ENCODE data around the gene NFATC3.
"Not testable (repeated sequence)": the region's sequence is repeated elsewhere in the genome, so short reads cannot be mapped to it uniquely, and the experiment has no call there.

DNA sequence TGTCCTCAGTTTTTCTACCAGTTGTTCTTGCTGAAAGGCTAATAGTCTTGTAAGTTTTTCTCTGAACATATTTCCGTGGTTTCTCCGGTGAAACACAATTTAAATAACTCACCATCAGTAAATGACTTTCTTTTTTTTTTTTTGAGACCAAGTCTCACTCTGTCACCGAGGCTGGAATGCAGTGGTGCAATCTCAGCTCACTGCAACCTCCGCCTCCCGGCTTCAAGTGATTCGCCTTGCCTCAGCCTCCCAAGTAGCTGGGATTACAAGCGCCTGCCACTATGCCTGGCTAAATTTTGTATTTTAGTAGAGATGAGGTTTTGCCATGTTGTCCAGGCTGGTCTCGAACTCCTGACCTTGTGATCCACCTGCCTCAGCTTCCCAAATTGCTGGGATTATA, 29.8 kb downstream of the NFATC3 start:
- not testable (repeated sequence) for TF ChIP-seq POLR2A, POLR2AphosphoS5 (IDR thresholded peaks at IDR 0.05)
- TF ChIP-seq, protein P1, sequence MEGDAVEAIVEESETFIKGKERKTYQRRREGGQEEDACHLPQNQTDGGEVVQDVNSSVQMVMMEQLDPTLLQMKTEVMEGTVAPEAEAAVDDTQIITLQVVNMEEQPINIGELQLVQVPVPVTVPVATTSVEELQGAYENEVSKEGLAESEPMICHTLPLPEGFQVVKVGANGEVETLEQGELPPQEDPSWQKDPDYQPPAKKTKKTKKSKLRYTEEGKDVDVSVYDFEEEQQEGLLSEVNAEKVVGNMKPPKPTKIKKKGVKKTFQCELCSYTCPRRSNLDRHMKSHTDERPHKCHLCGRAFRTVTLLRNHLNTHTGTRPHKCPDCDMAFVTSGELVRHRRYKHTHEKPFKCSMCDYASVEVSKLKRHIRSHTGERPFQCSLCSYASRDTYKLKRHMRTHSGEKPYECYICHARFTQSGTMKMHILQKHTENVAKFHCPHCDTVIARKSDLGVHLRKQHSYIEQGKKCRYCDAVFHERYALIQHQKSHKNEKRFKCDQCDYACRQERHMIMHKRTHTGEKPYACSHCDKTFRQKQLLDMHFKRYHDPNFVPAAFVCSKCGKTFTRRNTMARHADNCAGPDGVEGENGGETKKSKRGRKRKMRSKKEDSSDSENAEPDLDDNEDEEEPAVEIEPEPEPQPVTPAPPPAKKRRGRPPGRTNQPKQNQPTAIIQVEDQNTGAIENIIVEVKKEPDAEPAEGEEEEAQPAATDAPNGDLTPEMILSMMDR (IDR thresholded peaks at IDR 0.05), result not testable (repeated sequence)
